Fibroblast of lung (primary cell): ENCODE results near the gene PMEPA1. TPM values are rescaled to one million over a fixed set of nuclear protein-coding genes. Genes with fewer than 3 reads are reported as not detected.

Experiments used
- DNase-seq, 2 donors: peaks; one replicate each; pipeline versions ENCODE4 v3.0.0 to v3.0.0-alpha.2; 2010; ENCODE audit warnings: low read depth in 2 of 2
- H2AFZ ChIP-seq: 2 replicates; pipeline ENCODE4 v1.5.1; 2012; ENCODE audit warnings: low read length, control low read depth, inconsistent platforms
- H3K27ac ChIP-seq: 2 replicates; pipeline ENCODE4 v1.5.1; 2011; ENCODE audit warnings: low read length, control low read depth; ENCODE audit not compliant: insufficient read depth
- H3K27me3 ChIP-seq: 2 replicates; pipeline ENCODE4 v1.5.1; 2011; ENCODE audit warnings: mild to moderate bottlenecking, low read length; ENCODE audit not compliant: control insufficient read depth, insufficient read depth
- H3K36me3 ChIP-seq: 2 replicates; pipeline ENCODE4 v1.5.1; 2011; ENCODE audit warnings: low read length; ENCODE audit not compliant: control insufficient read depth, insufficient read depth
- H3K4me1 ChIP-seq: 2 replicates; pipeline ENCODE4 v1.5.1; 2011; ENCODE audit warnings: low read length; ENCODE audit not compliant: control insufficient read depth, insufficient read depth; ENCODE audit errors: extremely low read depth
- H3K4me2 ChIP-seq: 2 replicates; pipeline ENCODE4 v1.5.1; 2011; ENCODE audit warnings: low read length, control low read depth; ENCODE audit not compliant: insufficient read depth; ENCODE audit errors: extremely low read depth
- H3K4me3 ChIP-seq, 4 experiments: fragments of 200-600 bp in 1 of 4; sonication (generic) in 1 of 4; replicated peaks in 1 of 4; 2 replicates each; pipeline ENCODE4 v1.5.1; 2011 to 2016; ENCODE audit warnings: low read length in 4 of 4, low read depth in 3 of 4, mild to moderate bottlenecking in 3 of 4, control low read depth in 2 of 4, inconsistent platforms in 1 of 4, mixed read lengths in 1 of 4; ENCODE audit not compliant: insufficient read depth in 1 of 4; ENCODE audit errors: control extremely low read depth in 1 of 4
- H3K79me2 ChIP-seq: 2 replicates; pipeline ENCODE4 v1.5.1; 2012; ENCODE audit warnings: mild to moderate bottlenecking, low read length, inconsistent platforms; ENCODE audit not compliant: control insufficient read depth, insufficient read depth
- H3K9ac ChIP-seq: 2 replicates; pipeline ENCODE4 v1.5.1; 2011; ENCODE audit warnings: mild to moderate bottlenecking, low read length, control low read depth; ENCODE audit not compliant: insufficient read depth
- H3K9me3 ChIP-seq: 2 replicates; pipeline ENCODE4 v1.5.1; 2012; ENCODE audit warnings: low read depth, low read length; ENCODE audit not compliant: control insufficient read depth, insufficient read depth
- H4K20me1 ChIP-seq: 2 replicates; pipeline ENCODE4 v1.5.1; 2011; ENCODE audit warnings: low read length; ENCODE audit not compliant: control insufficient read depth, insufficient read depth; ENCODE audit errors: extremely low read depth
- EZH2 ChIP-seq: IDR thresholded peaks from 2 replicates; pipeline ENCODE4 v1.5.1; 2012; ENCODE audit warnings: low read length, control low read depth, mild to moderate bottlenecking; ENCODE audit errors: missing control alignments
- polyA plus RNA-seq, 2 donors: library from polyadenylated mRNA; depleted of rRNA in 1 of 2; stranded (reverse) in 1 of 2; unstranded in 1 of 2; fragments of >200 nt; gene quantifications; 2 replicates each; pipeline ENCODE4 v1.2.1, GENCODE V29; 2011 to 2012; ENCODE audit warnings: missing spikeins in 1 of 2
- total RNA-seq: library from RNA; depleted of rRNA; stranded (reverse); fragments of >200 nt; gene quantifications from 2 replicates; pipeline ENCODE4 v1.2.1, GENCODE V29; 2014
- TF ChIP-seq, protein P1 (sequence below), 2 donors: IDR thresholded peaks in 1 of 2; conservative IDR thresholded peaks in 1 of 2; 1 replicate in 1 of 2; 2 replicates in 1 of 2; pipeline ENCODE4 v1.5.1; 2011 to 2012; ENCODE audit warnings: low read length in 2 of 2, control low read depth in 1 of 2, inconsistent platforms in 1 of 2, low read depth in 1 of 2, mild to moderate bottlenecking in 1 of 2

PMEPA1 gene
- total and polyA plus RNA-seq, 2 donors (not counting 1 experiment from before 2014, with no cell fraction given): 0.19 to 0.33 TPM

GRCh38 chr20:57746832-57747404, 37.1 kb upstream of the PMEPA1 start:
- no peaks in the 10 kb centered on the region for H4K20me1 ChIP-seq
- H3K4me2 ChIP-seq: no peak overlapping the region
- no peak overlapping the region for H3K9ac ChIP-seq
- no peaks in the 10 kb centered on the region for H3K4me1 ChIP-seq
- no peaks in the 10 kb centered on the region for H3K79me2 ChIP-seq
- no peak overlapping the region for H3K4me3 ChIP-seq
- no peak overlapping the region for H3K27ac ChIP-seq
- H3K36me3 ChIP-seq: no peaks in the 10 kb centered on the region
- H3K27me3 ChIP-seq: peaks cover 3% of the 10 kb centered on the region
- H2AFZ ChIP-seq: no peak overlapping the region
- no peak for TF ChIP-seq EZH2
- TF ChIP-seq, protein P1, sequence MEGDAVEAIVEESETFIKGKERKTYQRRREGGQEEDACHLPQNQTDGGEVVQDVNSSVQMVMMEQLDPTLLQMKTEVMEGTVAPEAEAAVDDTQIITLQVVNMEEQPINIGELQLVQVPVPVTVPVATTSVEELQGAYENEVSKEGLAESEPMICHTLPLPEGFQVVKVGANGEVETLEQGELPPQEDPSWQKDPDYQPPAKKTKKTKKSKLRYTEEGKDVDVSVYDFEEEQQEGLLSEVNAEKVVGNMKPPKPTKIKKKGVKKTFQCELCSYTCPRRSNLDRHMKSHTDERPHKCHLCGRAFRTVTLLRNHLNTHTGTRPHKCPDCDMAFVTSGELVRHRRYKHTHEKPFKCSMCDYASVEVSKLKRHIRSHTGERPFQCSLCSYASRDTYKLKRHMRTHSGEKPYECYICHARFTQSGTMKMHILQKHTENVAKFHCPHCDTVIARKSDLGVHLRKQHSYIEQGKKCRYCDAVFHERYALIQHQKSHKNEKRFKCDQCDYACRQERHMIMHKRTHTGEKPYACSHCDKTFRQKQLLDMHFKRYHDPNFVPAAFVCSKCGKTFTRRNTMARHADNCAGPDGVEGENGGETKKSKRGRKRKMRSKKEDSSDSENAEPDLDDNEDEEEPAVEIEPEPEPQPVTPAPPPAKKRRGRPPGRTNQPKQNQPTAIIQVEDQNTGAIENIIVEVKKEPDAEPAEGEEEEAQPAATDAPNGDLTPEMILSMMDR (conservative IDR thresholded peaks at IDR 0.05 in 1 of 2, IDR thresholded peaks at IDR 0.05 in 1 of 2; ENCODE audit: low read depth in 1 of 2, low read length in 2 of 2): no peak
- no peaks in the 10 kb centered on the region for H3K9me3 ChIP-seq
- no peak for DNase-seq

- no peaks in the 10 kb centered on the region for H3K36me3 ChIP-seq
- no peak overlapping the region for H3K27ac ChIP-seq
- peaks cover 3% of the 10 kb centered on the region for H3K27me3 ChIP-seq
- no peaks in the 10 kb centered on the region for H3K9me3 ChIP-seq
- TF ChIP-seq, protein P1 (conservative IDR thresholded peaks at IDR 0.05 in 1 of 2, IDR thresholded peaks at IDR 0.05 in 1 of 2; ENCODE audit: low read depth in 1 of 2, low read length in 2 of 2): no peak
- TF ChIP-seq EZH2: no peak
- H3K4me1 ChIP-seq: no peaks in the 10 kb centered on the region
- no peak overlapping the region for H3K9ac ChIP-seq
- DNase-seq: no peak
- H4K20me1 ChIP-seq: no peaks in the 10 kb centered on the region
- H3K4me2 ChIP-seq: no peak overlapping the region
- H3K4me3 ChIP-seq: no peak overlapping the region
- H2AFZ ChIP-seq: no peak overlapping the region
- H3K79me2 ChIP-seq: no peaks in the 10 kb centered on the region
These were observed 36.4 kb upstream of the PMEPA1 start for GRCh38 chr20:57746201-57746600.

DNA sequence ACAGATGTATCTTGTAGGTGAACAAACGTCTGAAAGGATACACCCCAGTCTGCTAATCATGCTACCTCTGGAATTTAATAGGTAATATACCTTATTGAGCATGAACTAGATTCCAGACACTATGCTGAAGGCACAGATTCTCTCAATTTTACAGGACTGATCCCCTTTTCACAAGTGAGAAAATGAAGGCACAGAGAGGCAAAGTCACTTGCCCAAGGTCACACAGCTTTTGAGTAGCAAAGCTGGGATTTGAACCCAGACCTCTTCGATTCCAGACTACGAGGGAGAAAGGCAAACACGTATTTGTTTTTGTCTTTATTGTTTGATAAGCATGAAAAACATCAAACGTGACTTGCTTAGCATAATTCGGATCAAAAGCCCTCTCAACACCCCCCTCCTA, 34.4 kb upstream of the PMEPA1 start:
- TF ChIP-seq, protein P1 (conservative IDR thresholded peaks at IDR 0.05 in 1 of 2, IDR thresholded peaks at IDR 0.05 in 1 of 2; ENCODE audit: low read depth in 1 of 2, low read length in 2 of 2): no peak

More for the DNA sequence above, 34.4 kb upstream of the PMEPA1 start:
- no peak overlapping the region for H3K9ac ChIP-seq
- no peak overlapping the region for H3K27ac ChIP-seq
- no peaks in the 10 kb centered on the region for H3K4me1 ChIP-seq
- H3K79me2 ChIP-seq: no peaks in the 10 kb centered on the region
- no peak overlapping the region for H3K4me3 ChIP-seq
- DNase-seq: no peak
- no peak overlapping the region for H3K4me2 ChIP-seq
- no peaks in the 10 kb centered on the region for H4K20me1 ChIP-seq
- H2AFZ ChIP-seq: no peak overlapping the region
- peaks cover 3% of the 10 kb centered on the region for H3K27me3 ChIP-seq
- no peaks in the 10 kb centered on the region for H3K36me3 ChIP-seq
- H3K9me3 ChIP-seq: no peaks in the 10 kb centered on the region
